ENCODE data around the gene ERCC5. TPM values are rescaled to one million over a fixed set of nuclear protein-coding genes. Genes with fewer than 3 reads are reported as not detected.

Gene ERCC5
- total RNA-seq, 2 experiments from 2014 or later: 45.4 to 52.3 TPM

DNA sequence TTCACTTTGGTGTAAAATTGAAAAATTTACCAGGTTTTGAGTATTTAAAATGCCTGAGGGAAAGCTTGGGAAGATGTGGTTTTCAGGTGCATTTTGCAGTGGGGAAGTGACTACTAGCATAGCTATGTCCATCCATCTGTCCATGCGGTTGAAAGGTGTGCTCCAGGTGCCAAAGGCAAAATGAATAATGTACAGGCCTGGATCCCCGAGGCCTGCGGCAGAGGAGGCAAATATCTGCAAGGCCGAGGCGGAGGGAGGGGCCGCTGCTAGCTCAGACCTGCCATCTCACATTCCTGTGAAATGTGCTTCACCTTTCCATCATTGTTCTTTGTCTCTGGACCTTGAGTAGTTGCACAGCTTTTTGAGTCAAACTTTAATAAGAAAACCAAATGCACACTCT is 65.5 kb downstream of the ERCC5 start:
- ChIA-PET POLR2A (no interaction called here), CTCF (interaction anchor here (1.8 kb wide), 1 partner anchor 41 kb away, joined by 4 read pairs; no protein-coding TSS in a partner anchor)

DNA sequence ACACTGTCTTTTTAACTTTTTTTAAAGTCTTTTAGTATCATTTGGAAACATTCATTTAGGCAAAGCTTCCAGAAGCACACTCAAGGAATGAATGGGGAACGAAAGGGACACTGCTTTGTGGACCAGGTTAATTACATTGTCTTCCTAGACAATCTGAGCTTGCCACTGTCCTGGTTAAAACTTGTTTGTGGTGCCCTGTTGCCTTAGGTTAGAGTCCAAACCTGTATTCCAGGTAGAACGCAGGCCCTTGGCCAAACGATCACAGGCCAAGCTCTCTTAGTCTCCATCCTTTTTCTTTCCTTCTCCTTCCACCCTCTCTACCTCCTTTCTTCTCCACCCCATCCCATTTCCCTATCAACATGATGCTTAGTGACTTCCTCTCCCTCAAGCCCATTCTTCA is 66.8 kb downstream of the ERCC5 start:
- ChIA-PET CTCF (interaction anchor here (1.8 kb wide), 1 partner anchor 42 kb away, joined by 4 read pairs; no protein-coding TSS in a partner anchor), POLR2A (no interaction called here)

DNA sequence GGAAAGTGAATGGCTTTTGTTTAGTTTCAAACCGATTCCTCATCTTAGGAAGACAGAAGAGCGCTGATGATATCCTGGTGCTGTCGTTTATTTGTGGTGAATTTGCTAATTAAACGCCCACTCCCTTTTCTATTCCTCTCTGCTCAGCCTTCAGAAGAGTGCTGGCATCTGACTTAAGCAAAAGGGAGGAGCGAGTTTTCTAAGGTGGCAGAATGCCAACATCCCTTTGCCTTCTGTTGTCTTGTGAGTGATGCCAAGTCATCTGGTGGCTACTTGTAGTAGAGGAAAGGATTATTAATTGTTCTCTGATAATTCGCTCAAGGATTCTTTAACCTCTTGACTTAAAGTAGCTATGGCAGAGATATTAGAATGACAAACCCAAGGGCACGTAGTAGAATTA is 68.1 kb downstream of the ERCC5 start:
- ChIA-PET CTCF (no interaction called here), POLR2A (no interaction called here)

DNA sequence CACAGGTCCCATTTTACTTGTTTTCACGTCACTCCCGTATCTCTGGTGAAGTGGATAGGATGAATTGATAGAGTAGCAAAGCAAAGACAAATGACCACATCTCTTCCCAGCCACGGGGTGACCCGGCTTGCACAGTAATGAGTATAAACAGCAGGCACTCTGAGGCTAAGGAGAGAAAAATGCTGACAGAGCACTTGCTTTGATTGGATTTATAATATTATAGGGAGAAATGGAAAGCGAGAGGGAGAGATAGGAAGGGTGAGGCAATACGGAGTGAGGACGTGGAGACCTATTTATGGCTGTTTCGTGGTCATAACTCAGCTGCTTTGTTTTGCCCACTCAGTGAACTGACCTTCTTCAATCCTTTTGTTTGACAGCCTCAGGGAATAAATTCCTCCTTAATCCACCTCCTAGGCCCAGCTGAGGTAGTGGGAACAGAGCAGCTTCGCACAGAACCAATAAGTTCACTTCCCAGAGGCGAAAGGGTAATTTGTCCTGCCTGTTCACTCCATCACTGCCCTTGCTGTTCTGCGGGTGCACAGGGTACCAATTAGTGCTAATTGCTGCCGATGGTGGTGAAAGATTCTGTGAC is 68.6 kb downstream of the ERCC5 start:
- CTCF ChIA-PET: no interaction called here

DNA sequence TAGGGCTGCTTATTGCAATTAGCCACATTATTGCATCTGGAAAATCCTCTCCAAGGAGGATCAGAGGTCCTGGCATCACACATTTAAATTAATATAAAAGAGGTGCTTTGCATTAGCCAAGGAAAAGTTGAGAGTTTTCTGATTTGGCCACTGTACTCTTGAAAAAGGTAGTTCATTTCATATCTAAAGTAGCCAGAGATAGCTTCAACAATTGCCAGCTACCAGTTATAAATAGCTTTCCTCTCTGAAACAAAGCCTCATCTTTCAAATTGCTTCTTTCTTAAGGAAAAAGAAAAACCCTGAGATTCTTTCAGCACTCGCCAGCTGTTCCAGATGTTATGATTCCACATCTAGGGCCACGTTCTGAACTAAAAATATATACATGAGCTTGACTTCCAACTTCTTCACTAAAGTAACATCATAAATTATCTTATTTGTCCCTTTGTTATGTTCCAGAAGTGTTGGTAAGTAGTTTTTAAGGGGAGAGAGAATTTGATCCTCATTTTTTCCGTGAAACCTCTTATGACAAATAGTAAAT is 69.6 kb downstream of the ERCC5 start:
- CTCF ChIA-PET: no interaction called here
- POLR2A ChIA-PET: no interaction called here

More for the DNA sequence above, 68.6 kb downstream of the ERCC5 start:
- POLR2A ChIA-PET: no interaction called here

DNA sequence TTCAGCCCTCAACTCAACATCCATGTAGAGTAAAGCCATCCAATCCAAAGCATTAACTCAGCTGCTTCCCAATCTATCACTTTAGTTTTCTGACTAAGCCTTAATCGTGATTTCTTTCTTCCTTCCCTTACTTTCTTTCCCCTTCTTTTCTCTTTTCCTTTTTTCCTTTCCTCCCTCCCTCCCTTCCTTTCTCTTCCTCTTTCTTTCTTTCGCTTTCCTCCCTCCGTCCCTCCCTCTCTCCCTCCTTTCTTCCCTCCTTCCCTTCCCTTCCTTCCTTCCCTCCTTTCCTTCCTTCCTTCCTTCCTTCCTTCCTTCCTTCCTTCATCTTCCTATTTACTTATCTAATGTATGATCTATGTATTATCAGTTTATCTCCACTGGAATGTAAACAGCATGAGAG is 71.2 kb downstream of the ERCC5 start:
- ChIA-PET POLR2A (no interaction called here), CTCF (no interaction called here)

DNA sequence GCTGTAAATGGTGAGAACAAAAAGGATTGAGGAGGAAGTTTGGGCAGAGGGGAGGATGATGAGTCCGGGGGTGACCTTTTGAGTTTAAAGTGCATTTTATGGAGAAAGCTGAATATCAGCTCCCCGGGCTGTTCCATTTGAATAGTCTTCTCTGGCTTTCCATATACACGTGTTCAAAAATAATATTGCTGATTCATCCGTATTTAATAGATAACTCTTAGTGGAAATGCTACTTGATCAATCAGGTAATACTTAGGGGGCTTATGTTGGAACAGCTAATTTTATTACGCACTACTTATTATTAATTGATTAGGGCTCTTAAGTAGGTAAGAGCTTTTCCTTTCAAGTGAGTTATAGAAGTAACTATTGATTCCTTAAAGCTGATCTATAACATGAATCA is 76.4 kb downstream of the ERCC5 start:
- CTCF ChIA-PET: no interaction called here
- POLR2A ChIA-PET: no interaction called here

Other genes with a start within 250 kb of the ERCC5 start
- 10 to 100 TPM; 73.5 to 75.3 TPM for gene TPP2, start 249.0 kb upstream of the ERCC5 start, total RNA-seq
- gene METTL21C, start 151.0 kb upstream of the ERCC5 start, total RNA-seq: not detected
- gene TEX30, start 72.2 kb upstream of the ERCC5 start, total RNA-seq: 10 to 100 TPM; 67.1 to 69.1 TPM
- 10 to 100 TPM; 13.8 to 14.0 TPM for gene POGLUT2, start 47.1 kb upstream of the ERCC5 start, total RNA-seq
- 10 to 100 TPM; 21.8 to 22.9 TPM for gene BIVM, start 46.9 kb upstream of the ERCC5 start, total RNA-seq
- not detected for gene SLC10A2, start 220.4 kb downstream of the ERCC5 start, total RNA-seq

All from activated CD8-positive, alpha-beta memory T cell treated with anti-CD3 and anti-CD28 coated beads for 36 hours (primary cell).